Transverse colon (tissue), 3 donors: ENCODE data around the gene SPCS1.

Source experiments
- EP300 ChIP-seq: sonication (generic); formaldehyde crosslinking; IDR thresholded peaks from one replicate; pipeline ENCODE4 v1.6.1; 2017; ENCODE audit warnings: antibody characterized with exemption, low read depth
- POLR2A ChIP-seq: fragments of 450-650 bp; IDR thresholded peaks from one replicate; pipeline ENCODE4 v1.6.1; 2016; ENCODE audit warnings: antibody characterized with exemption, mild to moderate bottlenecking, moderate library complexity
- TF ChIP-seq, protein P1 (sequence below), 5 experiments: fragments of 200-600 bp in 3 of 5; fragments of 450-650 bp in 2 of 5; sonication (generic) in 3 of 5; IDR thresholded peaks; 1 replicate in 2 of 5; 2 replicates in 3 of 5; pipeline ENCODE4 v1.5.1; 2016 to 2017; ENCODE audit warnings: antibody characterized with exemption in 5 of 5, inconsistent platforms in 3 of 5, mild to moderate bottlenecking in 2 of 5, moderate library complexity in 1 of 5

- TF ChIP-seq, protein P1, sequence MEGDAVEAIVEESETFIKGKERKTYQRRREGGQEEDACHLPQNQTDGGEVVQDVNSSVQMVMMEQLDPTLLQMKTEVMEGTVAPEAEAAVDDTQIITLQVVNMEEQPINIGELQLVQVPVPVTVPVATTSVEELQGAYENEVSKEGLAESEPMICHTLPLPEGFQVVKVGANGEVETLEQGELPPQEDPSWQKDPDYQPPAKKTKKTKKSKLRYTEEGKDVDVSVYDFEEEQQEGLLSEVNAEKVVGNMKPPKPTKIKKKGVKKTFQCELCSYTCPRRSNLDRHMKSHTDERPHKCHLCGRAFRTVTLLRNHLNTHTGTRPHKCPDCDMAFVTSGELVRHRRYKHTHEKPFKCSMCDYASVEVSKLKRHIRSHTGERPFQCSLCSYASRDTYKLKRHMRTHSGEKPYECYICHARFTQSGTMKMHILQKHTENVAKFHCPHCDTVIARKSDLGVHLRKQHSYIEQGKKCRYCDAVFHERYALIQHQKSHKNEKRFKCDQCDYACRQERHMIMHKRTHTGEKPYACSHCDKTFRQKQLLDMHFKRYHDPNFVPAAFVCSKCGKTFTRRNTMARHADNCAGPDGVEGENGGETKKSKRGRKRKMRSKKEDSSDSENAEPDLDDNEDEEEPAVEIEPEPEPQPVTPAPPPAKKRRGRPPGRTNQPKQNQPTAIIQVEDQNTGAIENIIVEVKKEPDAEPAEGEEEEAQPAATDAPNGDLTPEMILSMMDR (IDR thresholded peaks at IDR 0.05): no peak
- TF ChIP-seq EP300: no peak
- TF ChIP-seq POLR2A: no peak
Measured at GRCh38 chr3:52682016-52682415, 23.9 kb upstream of the SPCS1 start.
